ENCODE measurements around the gene SLC16A1. TPM values are rescaled to one million over a fixed set of nuclear protein-coding genes. Genes with fewer than 3 reads are reported as not detected.
A peak's percentile ranks its signal among the peaks of the same experiment; 100 is the strongest.

The SLC16A1 gene

DNA sequence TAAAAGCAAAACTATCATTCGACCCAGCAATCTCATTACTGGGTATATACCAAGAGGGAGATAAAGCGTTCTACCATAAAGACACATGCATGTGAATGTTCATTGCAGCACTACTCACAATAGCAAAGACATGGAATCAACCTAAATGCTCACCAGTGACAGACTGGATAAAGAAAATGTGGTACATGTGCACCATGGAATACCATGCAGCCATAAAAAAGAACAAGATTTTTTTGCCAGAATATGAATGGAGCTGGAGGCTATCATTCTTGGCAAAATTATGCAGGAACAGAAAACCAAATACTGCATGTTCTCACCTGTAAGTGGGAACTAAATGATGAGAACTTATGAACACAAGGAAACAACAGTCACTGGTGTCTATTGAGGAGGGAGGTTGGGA lies 79.7 kb downstream of the SLC16A1 start:
- Histone ChIP-seq H3K9ac (ENCODE audit: low read depth, low read length) (no peak overlapping the region), H3K36me3 (ENCODE audit: insufficient read depth, low read length) (no peaks in the 10 kb centered on the region), H3K4me1 (ENCODE audit: control insufficient read depth, insufficient read depth, low read length) (peaks cover 11% of the 10 kb centered on the region), H3K9me3 (replicated peaks; ENCODE audit: low read length) (no peaks in the 10 kb centered on the region), H3K27me3 (ENCODE audit: control insufficient read depth, insufficient read depth, low read length) (no peaks in the 10 kb centered on the region), H3K4me3 (ENCODE audit: low read length) (no peak overlapping the region), H3K4me2 (ENCODE audit: low read length) (no peak overlapping the region)

DNA sequence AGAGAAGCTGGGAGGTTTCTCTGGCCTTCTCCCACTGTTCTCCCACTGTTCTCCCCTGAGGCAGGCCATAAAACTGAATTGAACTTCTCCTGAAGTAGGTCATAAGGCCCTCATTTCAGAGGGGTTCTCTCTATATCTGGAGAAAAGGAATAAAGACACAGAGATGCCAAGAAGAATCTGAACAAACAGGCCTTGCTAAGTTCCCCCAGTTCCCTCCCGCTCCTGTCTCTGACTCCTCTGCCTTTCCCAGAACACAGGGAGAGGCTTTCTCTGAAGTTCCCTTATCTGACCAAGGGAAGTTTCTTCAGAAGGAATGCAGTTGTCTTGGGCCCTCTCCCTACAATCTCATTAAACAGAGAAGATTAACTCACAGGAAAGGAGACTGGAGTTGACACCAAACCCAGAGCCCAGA lies 83.4 kb downstream of the SLC16A1 start:
- Histone ChIP-seq H3K4me1 (ENCODE audit: control insufficient read depth, insufficient read depth, low read length) (peaks cover 9% of the 10 kb centered on the region), H3K4me2 (ENCODE audit: low read length) (no peak overlapping the region), H3K36me3 (ENCODE audit: insufficient read depth, low read length) (no peaks in the 10 kb centered on the region), H3K9me3 (replicated peaks; ENCODE audit: low read length) (no peaks in the 10 kb centered on the region), H3K9ac (ENCODE audit: low read depth, low read length) (no peak overlapping the region), H3K4me3 (ENCODE audit: low read length) (no peak overlapping the region), H3K27me3 (ENCODE audit: control insufficient read depth, insufficient read depth, low read length) (no peaks in the 10 kb centered on the region)

DNA sequence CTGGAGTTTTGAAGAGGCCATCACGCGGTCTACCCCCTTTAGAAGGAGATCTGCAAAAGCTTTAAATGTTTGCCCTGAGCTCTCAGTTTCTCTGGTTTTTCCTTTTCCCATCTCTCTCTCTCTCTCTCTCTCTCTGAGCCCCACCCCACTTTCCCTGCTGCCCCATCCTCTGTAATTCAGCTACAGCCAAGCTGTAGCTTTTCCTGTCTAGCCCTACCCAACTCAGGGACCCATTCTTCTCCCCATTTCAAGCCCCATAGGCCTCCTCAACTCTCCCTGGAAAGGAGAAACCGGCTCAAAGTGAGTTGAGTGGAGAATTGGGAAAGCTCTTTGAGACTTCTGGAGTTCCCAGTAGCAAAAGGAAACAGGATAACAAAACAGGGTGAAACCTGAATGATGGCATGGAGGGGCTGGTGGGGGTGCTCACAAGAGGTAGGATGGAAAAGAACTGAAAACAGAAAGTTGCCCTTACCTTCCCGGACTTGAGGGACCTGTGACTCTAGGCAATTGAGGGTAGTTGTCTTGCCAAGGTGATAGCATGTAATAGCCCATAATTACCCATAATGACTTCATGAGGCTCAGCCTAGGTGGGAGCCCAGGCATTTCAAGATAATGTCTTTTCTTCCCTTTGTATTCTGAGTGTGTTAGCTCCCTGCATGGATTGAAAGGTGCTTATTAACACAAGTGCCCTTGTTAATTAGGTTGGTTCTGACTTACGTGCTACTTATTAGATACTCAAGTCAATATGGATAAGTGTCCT lies 84.9 kb downstream of the SLC16A1 start:
- H3K4me1 ChIP-seq (ENCODE audit: control insufficient read depth, insufficient read depth, low read length), result peaks cover 21% of the 10 kb centered on the region
- no peak overlapping the region for H3K9ac ChIP-seq (ENCODE audit: low read depth, low read length)
- H3K4me2 ChIP-seq (ENCODE audit: low read length), result no peak overlapping the region
- no peaks in the 10 kb centered on the region for H3K9me3 ChIP-seq (replicated peaks; ENCODE audit: low read length)
- H3K36me3 ChIP-seq (ENCODE audit: insufficient read depth, low read length), result no peaks in the 10 kb centered on the region
- no peak overlapping the region for H3K4me3 ChIP-seq (ENCODE audit: low read length)
- H3K27me3 ChIP-seq (ENCODE audit: control insufficient read depth, insufficient read depth, low read length), result no peaks in the 10 kb centered on the region

DNA sequence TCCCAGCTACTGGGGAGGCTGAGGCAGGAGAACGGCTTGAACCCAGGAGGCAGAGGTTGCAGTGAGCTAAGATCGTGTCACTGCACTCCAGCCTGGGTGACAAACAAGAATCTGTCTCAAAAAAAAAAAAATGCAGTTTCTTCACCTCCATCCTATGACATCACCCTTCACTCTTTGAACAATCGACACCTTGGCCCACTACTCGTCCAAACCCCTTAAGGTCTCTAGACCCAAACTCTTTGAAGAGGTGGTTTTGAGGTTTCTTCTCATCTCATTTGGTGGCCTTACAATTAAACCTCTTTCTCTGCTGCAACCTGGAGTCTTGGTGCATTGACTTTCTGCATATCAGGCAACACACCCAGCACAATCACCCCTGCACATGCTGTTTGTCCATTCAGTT lies 86.1 kb downstream of the SLC16A1 start:
- Histone ChIP-seq H3K9ac (ENCODE audit: low read depth, low read length) (no peak overlapping the region), H3K4me1 (ENCODE audit: control insufficient read depth, insufficient read depth, low read length) (peaks cover 27% of the 10 kb centered on the region), H3K9me3 (replicated peaks; ENCODE audit: low read length) (no peaks in the 10 kb centered on the region), H3K4me3 (ENCODE audit: low read length) (no peak overlapping the region), H3K4me2 (ENCODE audit: low read length) (no peak overlapping the region), H3K36me3 (ENCODE audit: insufficient read depth, low read length) (no peaks in the 10 kb centered on the region), H3K27me3 (ENCODE audit: control insufficient read depth, insufficient read depth, low read length) (no peaks in the 10 kb centered on the region)

DNA sequence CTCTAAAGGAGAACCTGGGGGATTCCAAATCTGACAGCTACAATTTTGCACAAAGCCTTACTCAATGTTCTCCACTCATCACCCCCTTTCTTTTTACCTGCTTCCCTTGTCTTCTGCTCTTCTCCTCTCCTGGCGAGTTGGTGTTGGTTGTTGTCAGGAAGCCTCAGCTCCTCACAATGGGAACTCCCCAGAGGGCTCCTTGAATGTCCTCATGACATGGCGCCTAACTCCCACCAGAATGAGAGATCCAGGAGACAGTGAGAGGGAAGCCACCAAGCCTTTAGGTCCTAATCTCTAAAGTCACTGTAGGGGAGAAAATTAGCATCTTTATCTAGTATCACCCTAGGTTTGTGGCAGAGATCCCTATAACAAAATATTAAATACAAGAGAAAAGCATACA lies 87.8 kb downstream of the SLC16A1 start:
- H3K27me3 ChIP-seq (ENCODE audit: control insufficient read depth, insufficient read depth, low read length), result no peaks in the 10 kb centered on the region
- no peaks in the 10 kb centered on the region for H3K9me3 ChIP-seq (replicated peaks; ENCODE audit: low read length)
- H3K4me3 ChIP-seq (ENCODE audit: low read length), result no peak overlapping the region
- H3K9ac ChIP-seq (ENCODE audit: low read depth, low read length), result no peak overlapping the region
- H3K4me2 ChIP-seq (ENCODE audit: low read length), result no peak overlapping the region
- H3K4me1 ChIP-seq (ENCODE audit: control insufficient read depth, insufficient read depth, low read length), result peaks cover 27% of the 10 kb centered on the region
- H3K36me3 ChIP-seq (ENCODE audit: insufficient read depth, low read length), result no peaks in the 10 kb centered on the region

DNA sequence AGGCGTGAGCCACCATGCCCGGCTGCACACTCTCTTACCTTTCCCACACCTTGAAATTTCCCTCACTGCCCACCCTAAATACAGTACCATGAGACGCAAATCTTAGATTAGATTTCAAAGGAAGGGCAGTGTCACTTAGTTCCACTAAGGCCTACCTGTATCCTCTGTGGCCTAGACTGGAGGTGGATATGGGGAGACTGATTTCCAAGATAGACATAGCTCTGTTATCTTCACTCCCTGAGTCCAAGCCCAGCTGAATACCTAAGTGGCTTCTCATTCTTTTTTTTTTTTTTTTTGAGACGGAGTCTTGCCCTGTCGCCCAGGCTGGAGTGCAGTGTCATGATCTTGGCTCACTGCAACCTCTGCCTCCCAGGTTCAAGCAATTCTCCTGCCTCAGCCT lies 89.0 kb downstream of the SLC16A1 start:
- Histone ChIP-seq H3K4me1 (ENCODE audit: control insufficient read depth, insufficient read depth, low read length) (peaks cover 27% of the 10 kb centered on the region), H3K4me3 (ENCODE audit: low read length) (no peak overlapping the region), H3K9ac (ENCODE audit: low read depth, low read length) (peak overlapping the region; percentile 70), H3K36me3 (ENCODE audit: insufficient read depth, low read length) (no peaks in the 10 kb centered on the region), H3K27me3 (ENCODE audit: control insufficient read depth, insufficient read depth, low read length) (no peaks in the 10 kb centered on the region), H3K4me2 (ENCODE audit: low read length) (no peak overlapping the region), H3K9me3 (replicated peaks; ENCODE audit: low read length) (no peaks in the 10 kb centered on the region)

DNA sequence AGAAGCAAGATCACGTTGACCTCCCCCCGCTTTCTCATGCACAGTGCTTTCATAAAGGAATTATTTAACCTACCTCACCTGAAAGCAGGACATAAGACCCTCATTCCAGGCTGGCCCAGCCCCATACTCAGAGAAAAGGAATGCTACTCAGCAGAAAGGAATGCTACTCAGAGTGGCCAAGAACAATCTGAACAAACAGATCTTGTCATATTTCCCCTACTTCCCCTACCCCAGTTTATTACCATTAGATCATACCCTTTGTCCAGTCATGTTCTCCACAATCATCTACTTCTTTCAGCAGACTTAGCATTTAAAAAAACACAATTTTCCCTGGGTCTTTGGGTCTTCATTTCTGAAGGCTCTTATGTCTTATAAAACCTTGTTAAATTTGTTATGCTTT lies 89.8 kb downstream of the SLC16A1 start:
- Histone ChIP-seq H3K4me3 (ENCODE audit: low read length) (peak overlapping the region; percentile 41), H3K9ac (ENCODE audit: low read depth, low read length) (peak overlapping the region; percentile 70), H3K27me3 (ENCODE audit: control insufficient read depth, insufficient read depth, low read length) (no peaks in the 10 kb centered on the region), H3K4me1 (ENCODE audit: control insufficient read depth, insufficient read depth, low read length) (peaks cover 27% of the 10 kb centered on the region), H3K9me3 (replicated peaks; ENCODE audit: low read length) (no peaks in the 10 kb centered on the region), H3K4me2 (ENCODE audit: low read length) (peak overlapping the region; percentile 63), H3K36me3 (ENCODE audit: insufficient read depth, low read length) (no peaks in the 10 kb centered on the region)

DNA sequence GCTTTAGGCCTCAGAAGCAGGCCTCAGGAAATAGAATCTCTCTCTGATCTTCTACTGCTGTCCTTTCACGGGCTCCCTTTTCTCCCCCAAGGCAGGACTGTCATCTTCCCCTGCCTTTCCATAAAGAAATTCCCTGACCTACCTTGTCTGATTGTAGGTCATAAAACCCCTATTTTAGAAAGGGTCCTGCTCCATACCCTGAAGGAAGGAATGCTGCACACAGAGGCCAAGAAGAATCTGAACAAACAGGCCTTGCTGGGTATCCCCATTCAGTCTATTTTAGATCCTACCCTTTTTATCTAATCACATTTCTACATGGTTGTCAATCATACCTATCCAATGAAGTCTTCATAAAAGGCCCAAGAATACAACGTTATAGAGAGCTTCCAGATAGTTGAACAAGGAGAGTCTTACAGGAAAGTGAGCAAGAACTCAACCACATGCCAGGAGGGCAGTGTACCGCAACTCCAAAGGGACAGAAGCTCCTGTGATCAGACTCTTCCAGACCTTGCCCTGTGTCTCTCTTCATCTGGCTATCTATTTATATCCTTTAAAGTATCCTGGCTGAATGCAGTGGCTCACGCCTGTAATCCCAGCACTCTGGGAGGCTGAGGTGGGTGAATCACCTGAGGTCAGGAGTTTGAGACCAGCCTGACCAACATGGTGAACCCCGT lies 93.1 kb downstream of the SLC16A1 start:
- H3K4me1 ChIP-seq (ENCODE audit: control insufficient read depth, insufficient read depth, low read length), result peaks cover 19% of the 10 kb centered on the region
- no peak overlapping the region for H3K4me3 ChIP-seq (ENCODE audit: low read length)
- H3K27me3 ChIP-seq (ENCODE audit: control insufficient read depth, insufficient read depth, low read length), result no peaks in the 10 kb centered on the region
- no peak overlapping the region for H3K9ac ChIP-seq (ENCODE audit: low read depth, low read length)
- no peaks in the 10 kb centered on the region for H3K9me3 ChIP-seq (replicated peaks; ENCODE audit: low read length)
- no peak overlapping the region for H3K4me2 ChIP-seq (ENCODE audit: low read length)
- H3K36me3 ChIP-seq (ENCODE audit: insufficient read depth, low read length), result no peaks in the 10 kb centered on the region

Small RNAs within 50 kb of the gene (small RNA-seq; reads per million reads assigned to genes)
- gene AL390729.2, result not detected

All from skeletal muscle satellite cell (primary cell).